ENCODE data around the gene TASP1.
"Not testable (repeated sequence)": the region's sequence is repeated elsewhere in the genome, so short reads cannot be mapped to it uniquely, and the experiment has no call there.

TASP1 gene

DNA sequence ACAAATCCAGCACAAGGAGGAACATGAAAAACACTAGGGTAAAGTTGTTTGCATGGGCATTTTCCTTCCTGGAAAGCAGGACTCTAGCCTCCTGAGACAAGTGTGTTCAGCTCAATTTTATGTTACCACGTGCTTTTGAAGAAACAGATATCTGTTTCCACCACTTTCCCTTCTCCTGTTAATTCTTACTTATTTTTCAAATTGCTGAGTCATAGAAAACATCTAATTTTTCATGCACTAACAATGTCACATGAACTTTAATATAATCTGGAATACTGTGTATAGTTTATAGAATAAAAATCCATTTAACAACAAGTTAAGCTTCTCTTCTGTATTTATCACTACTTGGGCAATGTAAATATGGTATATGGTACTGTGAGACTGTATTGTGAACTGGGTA, 243.5 kb downstream of the TASP1 start:
- no peak for DNase-seq

DNA sequence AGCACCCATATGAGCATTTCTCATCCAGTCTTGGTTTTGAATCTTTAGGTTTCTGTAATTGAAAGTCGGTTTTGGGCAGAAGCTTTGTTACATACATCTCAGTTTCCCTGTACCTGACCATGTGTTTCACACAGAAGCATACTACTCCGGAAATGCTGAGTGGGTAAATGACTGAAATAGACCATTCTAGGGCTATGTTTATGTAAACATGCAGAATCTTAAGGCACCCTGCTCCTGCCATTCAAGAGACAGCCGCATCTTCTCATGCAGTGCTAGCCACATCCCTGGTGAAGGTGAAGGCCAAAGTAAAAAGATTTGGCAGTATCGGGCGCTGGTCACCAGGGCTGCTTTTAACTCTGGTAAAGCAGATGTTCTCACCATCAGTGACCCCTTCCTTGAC, 246.3 kb downstream of the TASP1 start:
- no peak for DNase-seq

DNA sequence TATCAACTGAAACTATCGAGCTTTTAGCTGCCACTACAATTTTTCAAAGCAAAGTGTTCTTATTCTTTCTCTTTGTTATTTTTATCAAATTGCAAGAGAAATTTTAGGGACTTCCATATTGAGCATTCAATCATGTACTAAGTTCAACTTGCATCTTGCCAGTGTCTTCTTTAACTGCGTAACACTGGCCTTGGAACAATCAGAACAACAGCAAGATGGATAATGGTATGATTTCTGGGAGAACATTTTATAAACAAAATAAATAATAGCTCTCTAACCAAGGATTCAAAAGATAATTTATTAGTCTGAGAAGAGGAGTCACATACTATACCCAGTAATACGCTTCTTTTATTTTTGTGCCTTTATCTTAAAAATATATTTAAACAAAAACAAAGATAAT, 249.6 kb downstream of the TASP1 start:
- no peak for DNase-seq

DNA sequence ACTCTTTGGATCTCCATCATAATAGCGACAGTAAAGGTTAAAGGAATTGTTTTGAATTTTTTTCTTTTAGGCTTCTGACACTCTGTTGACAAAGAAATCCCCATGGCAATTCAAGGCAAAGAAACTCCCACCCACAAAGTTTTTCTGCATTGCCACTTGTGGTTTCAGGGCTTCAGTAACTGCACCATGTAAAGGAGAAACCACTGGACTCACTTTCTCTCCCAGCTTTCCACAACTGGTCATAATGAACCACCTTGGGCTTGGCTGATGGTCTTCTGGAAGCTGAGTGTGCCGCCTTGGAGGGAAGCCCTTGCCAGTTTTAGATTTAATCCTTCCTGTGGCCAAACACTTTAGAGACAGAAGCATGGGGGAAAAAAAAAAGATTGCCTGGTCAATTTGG, 254.6 kb downstream of the TASP1 start:
- DNase-seq: no peak

DNA sequence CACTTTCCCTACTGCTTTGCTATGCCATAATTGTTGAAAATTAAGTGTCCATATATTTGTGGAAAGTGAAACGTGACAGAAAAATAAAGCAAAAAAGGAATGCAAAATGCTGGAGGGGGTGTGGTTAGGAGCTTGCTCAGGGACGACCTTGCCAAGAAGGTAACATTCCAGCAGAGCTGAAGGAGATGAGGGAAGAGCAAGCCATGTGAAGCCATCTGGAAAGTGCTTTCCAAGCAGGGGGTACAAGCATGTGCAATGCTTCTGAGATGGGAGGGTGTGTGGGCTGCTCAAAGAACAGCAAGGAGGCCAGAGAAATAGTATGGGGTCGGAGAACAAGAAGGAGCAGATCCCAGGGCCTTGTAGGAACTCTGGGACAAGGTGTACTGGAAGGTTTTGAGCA, 255.9 kb downstream of the TASP1 start:
- DNase-seq: no peak

DNA sequence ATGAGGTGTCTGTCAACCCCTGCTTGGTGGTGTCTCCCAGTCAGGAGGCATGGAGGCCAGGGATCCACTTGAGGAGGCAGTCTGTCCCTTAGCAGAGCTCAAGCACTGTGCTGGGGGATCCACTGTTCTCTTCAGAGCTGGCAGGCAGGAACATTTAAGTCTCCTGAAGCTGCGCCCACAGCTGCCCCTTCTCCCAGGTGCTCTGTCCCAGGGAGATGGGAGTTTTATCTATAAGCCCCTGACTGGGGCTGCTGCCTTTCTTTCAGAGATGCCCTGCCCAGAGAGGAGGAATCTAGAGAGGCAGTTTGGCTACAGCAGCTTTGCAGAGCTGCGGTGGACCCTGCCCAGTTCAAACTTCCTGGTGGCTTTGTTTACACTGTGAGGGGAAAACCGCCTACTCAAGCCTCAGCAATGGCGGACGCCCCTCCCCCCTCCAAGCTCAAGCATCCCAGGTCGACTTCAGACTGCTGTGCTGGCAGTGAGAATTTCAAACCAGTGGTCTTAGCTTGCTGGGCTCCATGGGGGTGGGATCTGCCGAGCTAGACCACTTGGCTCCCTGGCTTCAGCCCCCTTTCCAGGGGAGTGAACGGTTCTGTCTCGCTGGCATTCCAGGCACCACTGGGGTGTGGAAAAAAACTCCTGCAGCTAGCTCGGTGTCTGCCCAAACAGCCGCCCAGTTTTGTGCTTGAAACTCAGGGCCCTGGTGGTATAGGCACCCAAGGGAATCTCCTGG, 258.1 kb downstream of the TASP1 start:
- DNase-seq: not testable (repeated sequence)

DNA sequence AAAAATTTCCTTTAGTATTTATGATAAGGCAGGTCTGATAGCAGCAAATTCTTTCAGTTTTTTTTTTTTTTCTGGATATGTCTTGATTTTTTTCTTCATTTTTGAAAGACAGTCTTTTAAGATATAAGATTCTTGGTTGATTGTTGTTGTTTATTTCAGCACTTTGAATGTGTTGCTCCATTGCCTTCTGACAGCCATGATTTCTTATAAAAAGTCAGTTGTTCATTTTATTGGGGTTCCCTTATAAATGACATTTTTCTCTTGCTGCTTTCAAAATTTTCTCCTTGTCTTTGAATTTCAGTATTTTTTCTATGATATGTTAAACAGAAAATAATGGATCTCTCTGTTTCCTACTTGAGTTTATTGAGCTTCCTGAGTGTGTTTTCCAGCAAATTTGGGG, 265.3 kb downstream of the TASP1 start:
- no peak for DNase-seq

DNA sequence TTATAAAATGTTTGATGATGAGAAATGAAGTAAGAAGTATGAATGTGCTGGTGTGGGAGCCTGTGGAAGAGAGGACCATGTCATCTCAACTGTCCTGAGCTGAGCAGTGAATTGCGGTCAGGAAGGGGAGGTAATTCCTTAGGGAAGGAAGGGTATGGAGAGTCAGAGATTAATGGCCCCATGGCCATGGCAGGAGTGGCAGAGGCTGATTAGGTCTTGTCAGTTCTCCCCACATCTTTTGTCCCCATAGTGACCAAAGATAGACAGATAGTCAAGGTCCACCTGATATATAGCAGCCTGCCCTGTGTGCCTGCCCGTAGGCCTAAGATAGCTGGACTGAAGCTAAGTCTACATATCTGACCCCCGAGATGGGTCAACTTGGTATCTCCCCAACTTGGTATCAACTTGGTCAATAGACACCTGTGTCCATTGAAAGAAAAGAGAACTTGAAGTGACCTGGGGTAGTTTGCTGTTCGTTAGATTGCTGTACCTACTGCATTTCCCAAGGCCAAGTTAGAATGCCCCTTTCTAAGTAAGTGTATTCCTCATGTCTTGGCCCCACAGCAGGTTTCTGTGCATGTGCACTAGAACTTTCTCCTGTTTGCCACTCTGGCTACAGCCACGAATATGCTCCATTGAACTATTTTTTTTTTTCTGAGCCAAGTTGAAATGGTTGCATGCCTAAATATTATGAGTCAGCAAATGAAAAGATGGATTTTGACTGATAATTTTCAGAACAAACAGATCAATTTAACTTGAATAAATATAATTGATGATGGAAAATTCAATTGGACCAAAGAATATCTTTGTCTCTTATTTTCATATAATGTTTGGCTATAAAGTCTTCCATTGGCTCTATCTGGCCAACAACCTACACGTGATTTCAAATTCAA, 274.2 kb downstream of the TASP1 start:
- DNase-seq: no peak

DNA sequence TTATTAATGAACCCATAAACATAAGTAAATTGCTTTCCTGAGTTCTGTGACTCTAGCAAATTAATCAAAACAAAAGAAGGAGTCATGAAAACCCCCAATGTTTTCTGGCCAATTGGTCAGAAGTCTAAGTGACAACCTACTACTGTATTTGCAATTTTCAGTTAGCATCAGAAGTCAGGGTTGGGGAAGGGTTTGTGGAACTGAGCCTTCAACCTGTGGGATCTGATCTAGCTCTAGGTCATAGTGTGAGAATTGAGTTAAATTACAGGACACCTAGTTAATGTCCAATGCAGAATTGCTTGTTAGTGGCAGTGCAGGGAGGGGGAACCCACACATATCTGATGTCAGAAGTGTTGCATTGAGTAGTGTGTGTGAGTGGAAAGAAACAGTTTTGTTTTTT, 275.3 kb downstream of the TASP1 start:
- DNase-seq: no peak

DNA sequence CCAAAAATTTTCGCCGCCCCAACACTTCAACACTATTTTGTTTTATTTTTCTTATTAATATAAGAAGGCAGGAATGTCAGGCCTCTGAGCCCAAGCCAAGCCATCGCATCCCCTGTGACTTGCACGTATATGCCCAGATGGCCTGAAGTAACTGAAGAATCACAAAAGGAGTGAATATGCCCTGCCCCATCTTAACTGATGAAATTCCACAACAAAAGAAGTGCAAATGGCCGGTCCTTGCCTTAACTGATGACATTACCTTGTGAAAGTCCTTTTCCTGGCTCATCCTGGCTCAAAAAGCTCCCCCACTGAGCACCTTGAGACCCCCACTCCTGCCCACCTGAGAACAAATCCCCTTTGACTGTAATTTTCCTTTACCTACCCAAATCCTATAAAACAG, 276.6 kb downstream of the TASP1 start:
- DNase-seq: not testable (repeated sequence)

DNA sequence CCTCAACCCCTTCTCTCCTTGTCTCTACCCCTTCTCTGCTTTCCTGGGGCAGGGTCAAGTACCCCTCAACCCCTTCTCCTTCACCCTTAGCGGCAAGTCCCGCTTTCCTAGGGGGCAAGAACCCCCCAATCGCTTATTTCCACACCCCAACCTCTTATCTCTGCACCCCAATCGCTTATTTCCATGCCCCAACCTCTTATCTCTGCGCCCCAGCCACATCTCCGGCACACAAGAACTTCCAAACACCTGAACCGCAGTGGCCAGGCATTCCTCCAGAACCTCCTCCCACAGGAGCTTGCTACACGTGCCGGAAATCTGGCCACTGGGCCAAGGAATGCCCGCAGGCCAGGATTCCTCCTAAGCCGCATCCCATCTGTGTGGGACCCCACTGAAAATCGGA, 279.8 kb downstream of the TASP1 start:
- not testable (repeated sequence) for DNase-seq

DNA sequence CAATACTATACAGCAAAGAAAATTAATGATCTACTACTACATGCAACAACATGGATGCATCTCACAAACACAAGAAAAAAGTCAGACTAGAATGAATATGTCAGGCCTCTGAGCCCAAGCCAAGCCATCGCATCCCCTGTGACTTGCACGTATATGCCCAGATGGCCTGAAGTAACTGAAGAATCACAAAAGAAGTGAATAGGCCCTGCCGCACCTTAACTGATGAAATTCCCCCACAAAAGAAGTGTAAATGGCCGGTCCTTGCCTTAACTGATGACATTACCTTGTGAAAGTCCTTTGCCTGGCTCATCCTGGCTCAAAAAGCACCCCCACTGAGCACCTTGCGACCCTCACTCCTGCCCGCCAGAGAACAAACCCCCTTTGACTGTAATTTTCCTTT, 280.9 kb downstream of the TASP1 start:
- not testable (repeated sequence) for DNase-seq

DNA sequence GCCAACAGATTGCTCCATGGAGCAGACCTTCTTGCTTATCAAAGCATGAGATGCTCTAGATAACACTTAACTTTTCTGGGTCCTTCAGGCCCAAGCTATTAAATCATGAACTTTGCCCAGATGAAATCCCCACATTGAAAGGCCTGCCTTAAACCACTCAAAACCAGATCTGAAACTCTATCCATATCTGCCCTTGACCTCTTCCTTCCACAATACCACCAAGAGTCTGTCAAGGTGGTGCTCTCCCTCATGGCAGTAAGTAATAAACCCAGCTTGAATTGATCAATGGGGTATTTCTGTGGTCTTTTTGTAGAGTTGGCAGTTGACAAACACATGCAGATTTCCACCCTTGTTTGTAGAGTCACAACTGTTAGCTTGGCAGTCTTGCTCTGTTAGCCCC, 282.1 kb downstream of the TASP1 start:
- no peak for DNase-seq

DNA sequence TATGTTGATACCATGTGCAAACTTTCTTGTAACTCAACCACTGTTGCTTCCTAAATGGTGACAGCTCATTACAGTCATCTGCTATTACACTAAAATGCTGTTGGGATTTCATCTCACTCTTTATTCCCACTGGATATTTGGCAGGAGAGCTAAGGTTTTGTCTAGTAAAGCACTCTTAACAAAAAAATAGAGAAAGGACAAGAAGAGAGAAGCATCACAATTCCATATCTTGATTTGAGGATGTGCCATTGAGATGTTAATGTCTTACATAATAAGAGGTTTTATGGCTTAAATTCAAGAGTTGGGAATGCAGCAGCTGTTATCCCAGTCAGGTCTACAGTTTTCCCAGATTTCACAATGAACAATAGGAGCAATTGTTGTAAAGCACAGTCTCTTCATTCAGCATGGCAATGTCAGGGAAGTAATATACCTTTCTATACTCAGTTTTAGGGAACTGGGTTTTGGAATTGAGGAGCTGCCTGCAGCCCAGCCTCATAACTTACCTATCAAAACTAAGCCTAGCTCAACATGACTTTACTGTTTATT, 282.7 kb downstream of the TASP1 start:
- no peak for DNase-seq

DNA sequence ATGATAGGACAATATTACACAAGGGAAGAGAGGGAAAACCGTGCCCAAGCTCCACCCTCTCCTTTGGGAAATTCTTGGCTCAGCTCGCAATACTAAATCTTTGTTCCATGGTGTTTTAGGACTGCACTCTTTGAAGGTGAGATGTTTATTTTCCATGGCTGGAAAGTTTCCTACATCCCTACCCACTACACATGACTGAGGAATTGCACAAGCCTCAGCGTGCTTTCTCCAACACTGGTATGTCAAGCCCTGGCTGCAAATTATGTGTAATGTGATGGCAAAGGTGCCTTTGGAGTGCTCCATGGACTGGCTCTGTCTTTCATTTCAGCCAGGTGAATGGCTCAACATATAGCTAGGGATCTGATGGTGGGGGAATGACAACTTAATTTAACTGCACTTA, 283.3 kb downstream of the TASP1 start:
- no peak for DNase-seq

DNA sequence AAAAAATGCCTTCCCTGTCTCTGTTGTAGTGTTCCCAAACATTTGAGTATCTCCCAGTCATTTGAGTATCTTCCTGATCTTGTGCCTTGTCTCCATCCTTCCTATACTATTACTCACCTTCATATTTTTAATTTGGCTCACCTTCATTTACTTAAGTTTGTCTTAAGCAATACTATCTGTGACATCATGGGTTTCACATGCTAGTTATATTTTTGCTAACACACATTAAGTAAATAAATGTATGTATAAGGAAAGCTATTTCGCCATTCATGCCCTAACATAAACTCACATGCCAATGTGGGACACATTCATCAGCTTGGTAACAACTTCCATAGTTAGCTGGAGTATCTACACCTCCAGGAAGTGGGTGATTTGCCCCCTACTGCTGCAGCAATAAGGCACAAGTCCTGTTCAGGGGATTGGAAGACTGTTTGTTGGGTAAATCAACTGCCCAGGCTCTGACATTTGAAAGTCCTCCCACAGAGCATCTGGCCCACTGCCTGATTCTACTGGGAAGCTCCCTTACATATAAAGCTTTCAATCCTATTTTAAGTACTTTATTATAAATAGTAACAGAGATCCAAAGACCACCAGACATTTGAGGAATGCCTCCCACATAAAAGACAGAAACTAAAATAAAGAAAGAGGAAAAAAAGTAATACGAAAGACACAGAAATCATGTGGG, 285.3 kb downstream of the TASP1 start:
- no peak for DNase-seq

DNA sequence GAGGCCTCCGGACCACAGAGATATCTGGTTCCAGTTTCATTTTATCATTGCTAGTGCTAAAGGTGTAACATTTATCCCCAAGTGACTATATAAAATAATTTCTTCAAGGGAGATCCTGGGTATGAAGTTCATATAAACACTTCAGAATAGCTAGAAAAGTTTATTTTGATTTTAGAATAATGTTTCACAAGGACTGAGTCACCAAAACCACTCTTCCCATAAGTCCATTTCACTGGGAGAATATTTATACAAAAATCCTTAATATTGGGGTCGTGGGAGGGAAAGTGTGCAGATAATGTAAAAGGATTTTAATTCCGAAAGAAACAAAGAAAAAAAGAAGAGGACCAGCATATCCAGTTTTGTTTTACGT, 289.5 kb downstream of the TASP1 start:
- DNase-seq: no peak

DNA sequence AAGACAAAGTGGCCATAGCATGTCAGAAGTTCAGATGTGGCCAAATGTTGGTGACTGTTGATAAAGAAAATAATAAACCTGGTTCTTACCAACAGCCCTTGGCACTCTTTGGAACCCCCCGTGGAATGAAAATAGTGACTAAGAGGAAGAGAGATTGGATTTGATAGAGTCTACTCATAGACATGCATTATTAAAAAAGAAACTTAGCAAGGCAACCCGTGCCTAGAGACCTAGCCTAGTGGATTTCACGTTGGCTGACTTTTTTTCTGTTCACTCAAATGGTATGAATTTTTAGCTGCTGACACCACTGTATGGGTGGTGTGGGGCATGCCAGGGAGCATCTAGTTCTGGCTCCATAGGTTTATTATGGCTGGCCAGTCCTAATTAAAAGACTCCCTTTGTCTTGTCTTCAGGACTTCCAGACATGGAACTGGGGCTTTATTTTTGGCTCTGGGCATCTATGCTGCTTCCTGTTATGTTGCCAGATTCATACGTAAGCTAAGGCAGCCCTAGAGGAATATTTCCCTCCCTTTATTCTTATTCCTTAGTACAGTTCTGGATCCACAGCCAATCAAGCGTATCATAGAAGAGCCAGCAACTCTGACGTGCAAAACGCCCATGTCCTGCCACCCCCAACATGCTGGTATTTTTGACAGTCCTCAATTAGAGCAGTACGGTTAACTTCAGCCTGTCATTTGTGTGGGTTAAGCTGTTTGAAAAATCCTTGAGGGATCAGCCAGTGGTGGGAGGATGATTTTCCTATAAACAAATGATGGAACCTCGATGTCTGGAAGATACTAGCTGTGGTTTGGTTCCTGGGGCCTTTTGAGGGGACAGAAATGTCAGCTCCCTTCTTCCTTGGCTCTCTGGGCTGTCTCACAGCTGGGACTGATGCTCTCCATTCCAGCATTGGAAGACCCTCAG, 290.2 kb downstream of the TASP1 start:
- DNase-seq: no peak

DNA sequence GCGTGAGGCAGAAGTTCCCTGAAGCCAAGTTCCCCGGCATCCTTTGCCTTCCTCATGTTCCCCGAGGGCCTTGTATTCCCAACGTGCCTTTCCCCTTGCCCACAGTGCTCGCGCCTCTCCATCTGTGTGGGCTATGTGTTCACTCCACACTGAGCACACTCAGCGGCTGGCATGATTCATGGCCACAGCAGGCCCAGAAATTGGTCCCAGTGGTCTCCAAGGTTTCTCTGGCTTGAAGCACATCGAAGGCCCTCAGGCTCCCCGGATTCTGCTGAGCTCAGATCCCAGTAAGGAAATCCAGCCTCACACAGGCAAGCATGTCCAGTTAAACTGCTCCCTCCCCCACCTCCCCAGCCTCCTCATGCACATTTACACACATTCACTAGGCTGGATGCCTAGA, 294.1 kb downstream of the TASP1 start:
- no peak for DNase-seq

DNA sequence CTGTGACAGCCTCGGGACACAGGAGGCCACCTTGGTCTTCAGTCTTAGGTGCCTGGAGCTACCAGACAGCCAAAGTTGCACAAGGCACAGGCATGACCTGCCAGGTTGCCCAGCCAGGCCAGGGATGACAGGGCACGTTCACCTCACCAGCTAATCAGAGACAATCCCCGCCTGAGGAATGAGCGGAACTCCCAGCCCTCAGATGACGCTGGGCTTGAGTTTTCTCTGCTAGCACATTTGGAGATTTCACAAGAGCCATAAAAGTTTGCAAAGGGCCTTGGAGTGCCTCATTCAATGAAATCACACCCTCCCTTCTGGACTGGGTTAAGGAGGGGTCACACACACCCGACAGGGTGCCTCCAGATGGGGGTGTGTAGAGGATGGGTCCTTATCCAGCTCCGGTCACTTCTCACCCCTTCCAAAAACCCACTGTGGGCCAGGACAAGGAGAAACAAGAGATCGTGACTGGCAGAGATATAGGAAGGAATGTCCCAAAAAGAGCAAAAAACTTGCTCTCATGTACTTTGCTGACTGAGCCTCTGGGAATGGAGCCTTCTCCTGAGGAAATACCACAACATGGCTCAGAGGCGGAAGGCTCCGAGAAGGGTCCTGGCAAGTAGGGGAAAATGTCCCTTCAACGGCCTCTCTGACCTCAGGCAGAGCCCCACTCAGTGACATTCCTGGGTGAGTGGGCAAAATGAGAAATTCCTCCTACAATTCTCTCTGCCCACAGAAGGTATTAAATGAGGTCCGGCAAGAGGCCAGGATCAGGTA, 296.1 kb downstream of the TASP1 start:
- DNase-seq: no peak

DNA sequence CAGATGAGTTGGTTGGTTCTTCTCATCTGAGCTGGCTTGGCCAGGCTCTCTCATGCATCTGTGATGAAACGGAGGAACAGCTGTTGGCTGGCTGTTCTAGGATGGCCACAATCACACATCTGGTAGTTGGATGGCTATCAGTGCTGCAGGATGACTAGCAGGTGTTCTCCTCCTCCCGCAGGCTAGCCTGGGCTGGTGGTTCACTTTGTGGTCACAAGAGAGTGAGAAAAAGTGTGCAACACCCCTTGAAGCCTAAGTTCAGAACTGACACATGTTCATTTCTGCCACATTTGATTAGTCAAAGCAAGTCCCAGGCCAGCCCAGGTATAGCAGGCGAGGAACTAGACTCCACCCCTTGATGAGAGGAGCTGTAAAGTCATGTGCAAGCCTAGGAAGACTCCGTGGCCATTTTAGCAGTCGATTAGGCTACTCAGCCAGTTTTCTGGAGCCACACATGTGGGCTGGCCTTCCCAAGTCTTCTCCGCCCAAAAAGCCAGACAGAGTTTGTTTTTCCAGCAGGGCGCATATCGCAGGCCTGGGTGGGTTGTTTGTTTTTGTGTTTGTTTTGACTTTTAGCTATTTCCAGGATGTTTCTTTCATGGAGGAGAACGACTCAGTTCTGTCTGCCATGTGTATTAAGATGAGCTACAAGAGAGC, 296.9 kb downstream of the TASP1 start:
- no peak for DNase-seq
